ENCODE data around the gene ZNF74. TPM values are rescaled to one million over a fixed set of nuclear protein-coding genes. Genes with fewer than 3 reads are reported as not detected.

The ZNF74 gene
- total RNA-seq, 2 experiments from 2014 or later: 8.6 to 11.1 TPM

DNA sequence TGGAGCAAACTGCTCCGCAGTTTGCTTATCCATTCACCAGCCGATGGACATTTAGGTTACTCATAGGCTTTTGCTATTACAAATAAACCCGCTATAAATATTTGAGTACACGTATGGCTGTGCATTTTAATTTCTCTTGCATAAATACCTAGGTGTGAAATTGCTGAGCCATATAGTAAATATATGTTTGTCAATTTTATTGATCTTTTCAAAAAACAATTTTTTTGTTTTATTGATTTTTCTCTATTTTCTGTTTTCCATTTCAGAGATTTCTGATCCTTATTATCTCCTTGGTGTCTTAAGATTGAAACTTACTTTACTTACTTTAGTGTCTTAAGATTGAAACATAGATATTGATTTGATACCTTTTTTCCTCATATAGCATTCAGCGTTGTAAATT, 4.5 kb downstream of the ZNF74 start:
- H3K4me1 Mint-ChIP-seq: peaks cover 37% of the 10 kb centered on the region
- H3K27ac Mint-ChIP-seq: no peak overlapping the region
- H3K9me3 Mint-ChIP-seq: no peaks in the 10 kb centered on the region
- ChIA-PET CTCF (no interaction called here), POLR2A (no interaction called here)
- no peaks in the 10 kb centered on the region for H3K27me3 Mint-ChIP-seq
- H3K4me3 Mint-ChIP-seq: no peak overlapping the region
- no peak for DNase-seq
- peaks cover 8% of the 10 kb centered on the region for H3K36me3 Mint-ChIP-seq (ENCODE audit: low read depth)

DNA sequence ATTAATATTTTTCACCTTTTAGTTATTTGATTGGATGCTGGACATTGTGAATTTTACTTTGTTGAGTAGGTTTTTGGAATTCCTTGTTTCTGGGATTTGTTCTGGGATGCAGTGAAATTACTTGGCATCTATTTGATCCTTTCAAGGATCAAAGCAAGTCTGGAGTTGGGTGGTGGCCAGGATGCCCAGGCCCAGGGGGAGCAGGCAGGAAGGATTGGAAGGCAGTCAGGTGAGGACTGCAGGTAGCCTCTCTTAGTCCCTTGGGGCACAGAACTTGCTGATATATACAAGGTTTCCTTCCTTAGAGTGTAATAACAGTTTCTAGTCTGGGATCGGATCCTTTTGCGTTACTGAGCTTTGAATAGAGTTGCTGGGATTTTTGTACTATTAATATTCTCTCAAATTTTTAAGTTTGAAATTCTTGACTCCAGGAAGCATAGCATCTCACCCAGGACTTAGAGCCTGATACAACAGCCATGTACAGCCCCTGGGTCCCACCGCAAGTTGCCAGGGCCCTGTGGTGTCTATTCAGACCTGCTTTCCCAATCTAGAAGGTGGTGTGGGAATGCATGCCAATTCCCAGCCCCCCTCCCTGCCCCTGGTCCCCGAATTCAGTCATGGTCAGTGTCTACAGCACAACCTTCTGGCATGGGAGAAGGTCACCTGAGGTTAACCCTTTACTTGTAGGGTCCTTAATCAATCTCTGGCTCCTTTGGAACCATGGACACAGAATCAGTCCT, 6.1 kb downstream of the ZNF74 start:
- H3K27ac Mint-ChIP-seq: no peak overlapping the region
- H3K36me3 Mint-ChIP-seq (ENCODE audit: low read depth): peaks cover 8% of the 10 kb centered on the region
- CTCF ChIA-PET: no interaction called here
- POLR2A ChIA-PET: no interaction called here
- H3K4me3 Mint-ChIP-seq: no peak overlapping the region
- H3K4me1 Mint-ChIP-seq: peaks cover 35% of the 10 kb centered on the region
- H3K27me3 Mint-ChIP-seq: no peaks in the 10 kb centered on the region
- no peak for DNase-seq
- H3K9me3 Mint-ChIP-seq: no peaks in the 10 kb centered on the region

DNA sequence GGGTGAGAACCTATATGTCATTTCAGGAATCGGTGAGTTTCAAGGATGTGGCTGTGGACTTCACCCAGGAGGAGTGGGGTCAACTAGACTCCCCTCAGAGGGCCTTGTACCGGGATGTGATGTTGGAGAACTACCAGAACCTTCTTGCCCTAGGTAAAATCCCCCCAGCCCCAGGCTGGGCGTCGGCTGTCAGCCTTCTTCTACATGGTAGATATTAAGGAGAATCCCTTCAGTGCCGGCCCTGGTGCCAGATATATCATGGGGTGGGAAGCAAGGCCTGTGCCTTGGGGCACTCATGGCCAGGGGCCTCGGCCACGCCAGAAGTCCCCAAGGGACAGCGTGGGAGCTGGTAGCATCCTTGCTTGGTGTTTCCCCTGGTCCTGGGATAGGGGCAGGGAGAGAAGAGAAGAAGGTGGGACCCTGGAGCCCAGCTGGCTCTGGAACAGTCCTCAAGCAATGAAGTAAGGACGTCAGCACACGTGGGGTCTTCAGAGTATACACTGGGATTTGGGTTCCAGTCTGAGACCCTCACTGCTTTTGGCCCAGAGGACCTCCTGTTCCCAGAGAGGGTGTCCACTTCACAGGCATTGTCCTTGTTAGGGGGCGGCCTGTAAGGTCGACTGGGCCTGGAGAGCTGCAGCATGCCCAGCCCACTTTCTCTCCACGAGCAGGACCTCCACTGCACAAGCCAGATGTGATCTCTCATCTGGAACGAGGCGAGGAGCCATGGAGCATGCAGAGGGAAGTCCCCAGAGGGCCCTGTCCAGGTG, 6.8 kb downstream of the ZNF74 start:
- DNase-seq: no peak
- H3K27me3 Mint-ChIP-seq: no peaks in the 10 kb centered on the region
- ChIA-PET POLR2A (no interaction called here), CTCF (no interaction called here)
- no peak overlapping the region for H3K4me3 Mint-ChIP-seq
- H3K27ac Mint-ChIP-seq: no peak overlapping the region
- peaks cover 28% of the 10 kb centered on the region for H3K4me1 Mint-ChIP-seq
- no peaks in the 10 kb centered on the region for H3K9me3 Mint-ChIP-seq
- H3K36me3 Mint-ChIP-seq (ENCODE audit: low read depth): peaks cover 8% of the 10 kb centered on the region

DNA sequence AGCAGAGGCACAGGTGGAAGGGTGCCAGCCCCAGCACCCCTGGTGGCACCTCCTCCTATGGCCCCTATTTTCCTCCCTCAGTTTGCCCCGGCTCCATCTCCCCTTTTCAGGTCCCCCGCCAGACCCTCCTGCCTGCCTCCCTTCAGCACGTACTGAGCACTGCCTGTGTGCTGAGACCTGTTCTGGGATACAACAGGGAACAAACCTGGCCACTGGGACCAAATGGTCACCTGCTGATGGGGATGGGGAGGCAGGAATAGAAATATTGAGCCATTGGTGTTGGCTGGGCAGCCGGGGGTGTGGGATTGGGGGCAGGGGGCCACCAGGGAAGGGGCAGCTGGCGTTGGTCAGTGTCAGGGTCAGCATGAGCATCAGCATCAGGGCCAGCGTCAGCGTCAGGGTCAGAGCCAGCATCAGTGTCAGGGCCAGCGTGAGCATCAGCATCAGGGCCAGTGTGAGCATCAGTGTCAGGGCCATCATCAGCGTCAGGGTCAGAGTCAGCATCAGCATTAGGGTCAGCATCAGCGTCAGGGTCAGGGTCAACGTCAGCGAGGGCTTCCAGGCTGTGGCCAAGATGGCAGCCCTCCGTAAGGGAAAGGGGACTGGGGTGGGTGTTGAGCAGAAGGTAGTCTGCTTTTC, 7.5 kb downstream of the ZNF74 start:
- H3K9me3 Mint-ChIP-seq: no peaks in the 10 kb centered on the region
- peaks cover 8% of the 10 kb centered on the region for H3K36me3 Mint-ChIP-seq (ENCODE audit: low read depth)
- H3K27ac Mint-ChIP-seq: no peak overlapping the region
- ChIA-PET CTCF (no interaction called here), POLR2A (no interaction called here)
- H3K4me1 Mint-ChIP-seq: peaks cover 21% of the 10 kb centered on the region
- H3K27me3 Mint-ChIP-seq: no peaks in the 10 kb centered on the region
- DNase-seq: no peak
- H3K4me3 Mint-ChIP-seq: no peak overlapping the region

DNA sequence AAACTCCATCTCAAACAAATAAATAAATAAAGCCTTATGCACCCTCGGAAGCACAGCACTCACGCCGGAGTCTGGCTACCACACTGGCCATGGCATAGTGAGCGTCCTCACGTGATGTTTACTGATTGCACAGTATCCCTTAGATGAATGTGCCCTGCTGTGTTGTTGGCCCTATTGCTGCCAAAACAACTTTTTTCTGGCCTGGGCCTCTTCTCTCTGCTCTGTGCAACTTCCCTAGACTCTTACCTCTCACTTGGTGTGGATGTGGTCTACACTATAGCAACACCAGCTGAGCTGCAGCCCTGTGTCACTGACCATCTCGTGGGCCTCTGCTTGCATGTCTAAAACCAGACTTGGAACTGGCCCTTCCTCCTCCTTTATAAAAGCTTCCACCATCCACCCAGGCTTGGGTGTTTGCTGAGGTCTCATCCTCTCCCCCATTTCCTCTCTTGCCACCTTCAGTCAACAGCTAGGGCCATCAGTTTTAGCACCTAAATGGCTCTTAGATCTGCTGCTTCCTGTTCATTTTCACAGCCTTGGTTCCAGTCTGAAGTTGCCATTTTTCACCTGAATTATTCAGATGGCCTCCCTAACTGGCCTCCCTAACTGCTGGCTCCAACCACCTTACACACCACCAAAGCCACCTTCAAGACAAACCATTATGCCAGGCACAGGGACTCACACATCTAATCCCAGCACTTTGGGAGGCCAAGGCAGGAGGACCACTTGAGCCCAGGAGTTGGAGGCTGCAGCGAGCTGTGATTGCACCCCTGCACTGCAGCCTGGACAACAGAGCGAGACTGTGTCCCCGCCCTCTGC, 9.2 kb downstream of the ZNF74 start:
- peak overlapping the region; percentile 71 for H3K27ac Mint-ChIP-seq
- H3K27me3 Mint-ChIP-seq: no peaks in the 10 kb centered on the region
- POLR2A ChIA-PET: no interaction called here
- no peak for DNase-seq
- CTCF ChIA-PET: interaction anchor here (0.6 to 2.1 kb wide), 3 partner anchors 9 to 134 kb away, joined by 4 to 7 read pairs (median 5); partner anchors contain the start of gene ZNF74
- peaks cover 11% of the 10 kb centered on the region for H3K36me3 Mint-ChIP-seq (ENCODE audit: low read depth)
- peaks cover 16% of the 10 kb centered on the region for H3K4me1 Mint-ChIP-seq
- no peaks in the 10 kb centered on the region for H3K9me3 Mint-ChIP-seq
- no peak overlapping the region for H3K4me3 Mint-ChIP-seq

DNA sequence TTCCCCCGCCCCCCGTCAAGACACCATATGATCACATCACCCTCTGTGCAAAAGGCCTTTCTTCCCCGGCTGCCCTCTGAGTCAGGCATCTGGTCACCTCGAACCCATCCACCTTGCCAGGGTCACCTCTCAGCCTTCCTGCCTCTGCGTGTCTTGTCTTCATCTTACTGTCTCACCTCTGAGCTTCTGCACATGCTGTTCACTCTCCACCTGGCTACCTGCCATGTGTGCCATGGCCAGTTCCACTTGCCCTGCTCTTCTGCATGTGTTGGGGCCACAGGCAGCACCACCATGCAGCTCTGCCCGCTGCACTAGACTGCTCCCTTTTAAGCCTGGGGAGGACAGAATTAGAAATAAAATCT, 9.8 kb downstream of the ZNF74 start:
- Mint-ChIP-seq H3K4me3 (no peak overlapping the region), H3K27ac (peak overlapping the region; percentile 6), H3K9me3 (no peaks in the 10 kb centered on the region), H3K36me3 (ENCODE audit: low read depth) (peaks cover 11% of the 10 kb centered on the region), H3K4me1 (peaks cover 14% of the 10 kb centered on the region), H3K27me3 (no peaks in the 10 kb centered on the region)
- CTCF ChIA-PET: interaction anchor here (2.0 to 2.1 kb wide), 2 partner anchors 10 to 14 kb away, joined by 5 to 7 read pairs; partner anchors contain the start of gene ZNF74
- DNase-seq: no peak
- POLR2A ChIA-PET: no interaction called here

DNA sequence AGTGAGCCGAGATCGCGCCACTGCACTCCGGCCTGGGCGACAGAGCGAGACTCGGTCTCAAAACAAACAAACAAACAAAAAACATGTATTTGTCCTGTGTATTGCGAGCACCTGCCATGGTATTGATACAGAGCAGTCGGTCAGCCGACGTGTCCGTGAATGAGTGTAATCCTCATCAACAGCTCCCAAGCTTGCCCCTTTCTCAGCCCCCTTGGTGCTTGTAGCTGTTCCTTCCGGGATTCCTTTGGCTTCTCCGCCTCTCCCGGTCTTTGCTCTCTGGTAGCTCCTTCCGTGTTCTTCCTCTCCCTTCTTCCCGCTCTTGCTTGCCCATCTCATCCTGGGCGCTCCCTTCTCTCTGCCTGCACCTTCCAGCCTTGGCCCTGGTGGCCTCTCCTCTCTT, 10.9 kb downstream of the ZNF74 start:
- H3K27ac Mint-ChIP-seq: no peak overlapping the region
- CTCF ChIA-PET: no interaction called here

DNA sequence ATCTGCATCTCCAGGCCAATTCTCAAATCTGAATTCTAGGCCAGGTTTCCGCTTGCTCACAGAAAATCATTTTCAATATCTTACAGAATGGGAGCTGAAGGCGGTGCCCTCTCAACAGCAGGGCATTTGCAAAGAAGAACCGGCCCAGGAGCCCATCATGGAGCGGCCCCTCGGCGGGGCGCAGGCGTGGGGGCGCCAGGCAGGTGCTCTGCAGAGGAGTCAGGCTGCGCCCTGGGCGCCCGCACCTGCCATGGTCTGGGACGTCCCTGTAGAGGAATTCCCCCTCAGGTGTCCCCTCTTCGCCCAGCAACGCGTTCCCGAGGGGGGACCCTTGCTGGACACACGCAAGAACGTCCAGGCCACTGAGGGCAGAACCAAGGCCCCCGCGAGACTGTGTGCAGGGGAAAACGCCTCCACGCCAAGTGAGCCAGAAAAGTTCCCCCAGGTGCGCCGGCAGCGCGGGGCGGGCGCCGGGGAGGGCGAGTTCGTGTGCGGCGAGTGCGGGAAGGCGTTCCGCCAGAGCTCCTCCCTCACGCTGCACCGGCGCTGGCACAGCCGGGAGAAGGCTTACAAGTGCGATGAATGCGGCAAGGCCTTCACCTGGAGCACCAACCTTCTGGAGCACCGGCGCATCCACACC, 11.5 kb downstream of the ZNF74 start:
- Mint-ChIP-seq H3K9me3 (no peaks in the 10 kb centered on the region), H3K4me3 (no peak overlapping the region), H3K27me3 (no peaks in the 10 kb centered on the region), H3K27ac (no peak overlapping the region), H3K4me1 (peaks cover 13% of the 10 kb centered on the region), H3K36me3 (ENCODE audit: low read depth) (peaks cover 11% of the 10 kb centered on the region)
- POLR2A ChIA-PET: no interaction called here
- DNase-seq: no peak
- CTCF ChIA-PET: interaction anchor here (1.7 kb wide), 1 partner anchor 13 kb away, joined by 8 read pairs; no protein-coding TSS in a partner anchor

More for the DNA sequence above, 10.9 kb downstream of the ZNF74 start:
- no peak overlapping the region for H3K4me3 Mint-ChIP-seq
- no peaks in the 10 kb centered on the region for H3K27me3 Mint-ChIP-seq
- no peaks in the 10 kb centered on the region for H3K9me3 Mint-ChIP-seq
- no peak for DNase-seq
- peaks cover 11% of the 10 kb centered on the region for H3K36me3 Mint-ChIP-seq (ENCODE audit: low read depth)
- POLR2A ChIA-PET: no interaction called here
- peaks cover 13% of the 10 kb centered on the region for H3K4me1 Mint-ChIP-seq

DNA sequence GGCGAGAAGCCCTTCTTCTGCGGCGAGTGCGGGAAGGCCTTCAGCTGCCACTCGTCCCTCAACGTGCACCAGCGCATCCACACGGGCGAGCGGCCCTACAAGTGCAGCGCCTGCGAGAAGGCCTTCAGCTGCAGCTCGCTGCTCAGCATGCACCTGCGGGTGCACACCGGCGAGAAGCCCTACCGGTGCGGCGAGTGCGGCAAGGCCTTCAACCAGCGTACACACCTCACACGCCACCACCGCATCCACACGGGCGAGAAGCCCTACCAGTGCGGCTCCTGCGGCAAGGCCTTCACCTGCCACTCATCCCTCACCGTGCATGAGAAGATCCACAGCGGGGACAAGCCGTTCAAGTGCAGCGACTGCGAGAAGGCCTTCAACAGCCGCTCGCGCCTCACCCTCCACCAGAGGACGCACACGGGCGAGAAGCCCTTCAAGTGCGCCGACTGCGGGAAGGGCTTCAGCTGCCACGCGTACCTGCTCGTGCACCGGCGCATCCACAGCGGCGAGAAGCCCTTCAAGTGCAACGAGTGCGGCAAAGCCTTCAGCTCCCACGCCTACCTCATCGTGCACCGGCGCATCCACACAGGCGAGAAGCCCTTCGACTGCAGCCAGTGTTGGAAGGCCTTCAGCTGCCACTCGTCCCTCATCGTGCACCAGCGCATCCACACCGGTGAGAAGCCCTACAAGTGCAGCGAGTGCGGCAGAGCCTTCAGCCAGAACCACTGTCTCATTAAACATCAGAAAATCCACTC, 12.2 kb downstream of the ZNF74 start:
- POLR2A ChIA-PET: no interaction called here
- DNase-seq: no peak
- H3K36me3 Mint-ChIP-seq (ENCODE audit: low read depth): peaks cover 11% of the 10 kb centered on the region

DNA sequence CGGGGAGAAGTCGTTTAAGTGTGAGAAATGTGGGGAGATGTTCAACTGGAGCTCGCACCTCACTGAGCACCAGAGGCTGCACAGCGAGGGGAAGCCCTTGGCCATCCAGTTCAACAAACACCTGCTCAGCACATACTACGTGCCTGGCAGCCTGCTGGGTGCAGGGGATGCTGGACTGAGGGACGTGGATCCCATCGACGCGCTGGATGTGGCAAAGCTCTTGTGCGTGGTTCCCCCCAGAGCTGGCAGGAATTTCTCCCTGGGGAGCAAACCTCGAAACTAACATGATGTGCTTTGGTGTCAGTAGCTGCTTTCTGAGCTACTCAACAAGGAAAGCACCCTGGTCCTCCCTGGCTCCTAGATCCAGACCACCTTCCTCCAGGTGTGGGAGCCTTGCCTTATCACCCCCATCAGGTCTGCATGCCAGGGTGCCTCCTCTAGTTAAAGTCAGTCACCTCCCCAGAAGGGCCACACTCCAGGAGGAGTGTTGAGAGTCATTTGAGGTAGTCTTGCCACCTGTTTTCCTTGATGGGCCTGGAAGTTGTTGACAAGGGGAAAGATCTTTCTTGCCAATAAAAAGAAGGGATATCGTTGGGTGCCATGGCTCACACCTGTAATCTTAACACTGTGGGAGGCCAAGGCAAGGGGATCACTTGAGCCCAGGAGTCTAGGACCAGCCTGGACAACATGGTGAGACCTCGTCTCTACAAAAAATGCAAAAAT, 12.9 kb downstream of the ZNF74 start:
- ChIA-PET CTCF (interaction anchor here (1.7 kb wide), 1 partner anchor 12 kb away, joined by 8 read pairs; no protein-coding TSS in a partner anchor), POLR2A (no interaction called here)
- Mint-ChIP-seq H3K4me1 (peaks cover 13% of the 10 kb centered on the region), H3K27me3 (no peaks in the 10 kb centered on the region), H3K9me3 (no peaks in the 10 kb centered on the region), H3K36me3 (ENCODE audit: low read depth) (peaks cover 11% of the 10 kb centered on the region), H3K27ac (no peak overlapping the region), H3K4me3 (no peak overlapping the region)
- no peak for DNase-seq

More for the DNA sequence above, 12.2 kb downstream of the ZNF74 start:
- H3K9me3 Mint-ChIP-seq: no peaks in the 10 kb centered on the region
- H3K27me3 Mint-ChIP-seq: no peaks in the 10 kb centered on the region
- CTCF ChIA-PET: interaction anchor here (1.7 kb wide), 1 partner anchor 12 kb away, joined by 8 read pairs; no protein-coding TSS in a partner anchor
- H3K4me3 Mint-ChIP-seq: no peak overlapping the region
- H3K4me1 Mint-ChIP-seq: peaks cover 13% of the 10 kb centered on the region
- H3K27ac Mint-ChIP-seq: no peak overlapping the region

DNA sequence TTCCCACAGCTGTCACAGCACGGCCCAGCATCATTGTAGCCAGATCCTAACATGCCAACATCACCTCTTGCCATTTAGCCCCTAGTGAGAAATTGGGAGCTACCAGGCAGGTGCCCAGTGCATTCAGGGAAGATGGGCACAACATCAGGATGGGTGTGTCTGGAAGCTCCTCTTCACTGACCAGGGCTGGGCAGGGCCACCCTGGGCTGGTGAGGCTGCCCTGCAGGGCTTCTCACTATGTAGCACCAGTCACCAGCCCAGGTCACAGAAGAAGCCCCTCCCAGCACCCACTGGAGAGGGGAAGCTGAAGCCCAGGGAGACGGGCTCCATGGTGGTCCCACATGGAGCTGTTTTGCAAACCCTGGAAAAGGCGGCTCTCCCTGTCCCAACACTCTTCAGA, 13.9 kb downstream of the ZNF74 start:
- no peaks in the 10 kb centered on the region for H3K9me3 Mint-ChIP-seq
- peaks cover 12% of the 10 kb centered on the region for H3K4me1 Mint-ChIP-seq
- H3K27me3 Mint-ChIP-seq: no peaks in the 10 kb centered on the region
- POLR2A ChIA-PET: no interaction called here
- no peak overlapping the region for H3K4me3 Mint-ChIP-seq
- peaks cover 11% of the 10 kb centered on the region for H3K36me3 Mint-ChIP-seq (ENCODE audit: low read depth)
- CTCF ChIA-PET: interaction anchor here (0.7 to 1.7 kb wide), 3 partner anchors 11 to 14 kb away, joined by 3 to 7 read pairs (median 5); partner anchors contain the start of gene ZNF74
- DNase-seq: no peak
- no peak overlapping the region for H3K27ac Mint-ChIP-seq

Measured in activated CD4-positive, alpha-beta T cell treated with anti-CD3 and anti-CD28 coated beads, Interleukin-2, amount 10 ng/mL, durations not matched to agents 7 days and 5 days (primary cell).